CD4-positive, alpha-beta T cell (primary cell): ENCODE measurements around the gene TTLL1. TPM values are rescaled to one million over a fixed set of nuclear protein-coding genes. Genes with fewer than 3 reads are reported as not detected.

ENCODE experiments used
- ATAC-seq: fragments of 200-7000 bp; cut with Tn5 transposase; one replicate; pipeline ENCODE4 v1.10.0; 2022; ENCODE audit warnings: mild to moderate bottlenecking; ENCODE audit not compliant: poor library complexity
- CTCF ChIA-PET: fragments of 350-600 bp; sonication (Branson Sonifier 250); formaldehyde crosslinking; loops from one replicate; lab custom pipeline; 2021; ENCODE audit warnings: antibody characterized with exemption, inconsistent platforms; lab: Charles Lee
- POLR2A ChIA-PET: fragments of 350-600 bp; sonication (Branson Sonifier 250); formaldehyde crosslinking; loops from one replicate; lab custom pipeline; 2021; ENCODE audit warnings: antibody characterized with exemption, inconsistent platforms; lab: Charles Lee
- DNase-seq, 14 experiments: peaks; one replicate each; pipeline ENCODE4 v3.0.0-alpha.2; 2013 to 2020; ENCODE audit warnings: mixed read lengths in 2 of 14
- H3K27ac ChIP-seq, 2 donors: one replicate each; pipeline versions ENCODE4 v1.5.1 to v1.7.0; 2013; ENCODE audit warnings: low read length in 2 of 2, low read depth in 1 of 2, mild to moderate bottlenecking in 1 of 2
- H3K27me3 ChIP-seq, 2 experiments: 1 replicate in 1 of 2; 2 replicates in 1 of 2; pipeline versions ENCODE4 v1.6.1 to v1.7.0; 2013; ENCODE audit warnings: low read length in 2 of 2, control low read depth in 1 of 2, mild to moderate bottlenecking in 1 of 2, moderate library complexity in 1 of 2; ENCODE audit not compliant: insufficient read depth in 2 of 2, control insufficient read depth in 1 of 2
- H3K36me3 ChIP-seq: one replicate; pipeline ENCODE4 v1.6.1; 2013; ENCODE audit warnings: low read length, control low read depth; ENCODE audit not compliant: insufficient read depth
- H3K4me1 ChIP-seq: one replicate; pipeline ENCODE4 v1.6.1; 2013; ENCODE audit warnings: low read length, control low read depth; ENCODE audit not compliant: insufficient read depth
- H3K4me3 ChIP-seq: one replicate; pipeline ENCODE4 v1.5.1; 2013; ENCODE audit warnings: mild to moderate bottlenecking, low read length, moderate library complexity
- H3K9me3 ChIP-seq, 2 experiments: 1 replicate in 1 of 2; 2 replicates in 1 of 2; pipeline versions ENCODE4 v1.6.1 to v1.7.0; 2013; ENCODE audit warnings: low read length in 2 of 2, mild to moderate bottlenecking in 2 of 2, control low read depth in 1 of 2, moderate library complexity in 1 of 2; ENCODE audit not compliant: control insufficient read depth in 1 of 2, insufficient read depth in 1 of 2
- H3K27ac Mint-ChIP-seq: one replicate; pipeline ENCODE4 v1.8.0; 2020; ENCODE audit warnings: mixed read lengths
- H3K27me3 Mint-ChIP-seq: one replicate; pipeline ENCODE4 v1.8.0; 2021; ENCODE audit warnings: mixed read lengths
- H3K36me3 Mint-ChIP-seq: one replicate; pipeline ENCODE4 v1.8.0; 2021; ENCODE audit warnings: low read depth, mixed read lengths
- H3K4me1 Mint-ChIP-seq: one replicate; pipeline ENCODE4 v1.8.0; 2021; ENCODE audit warnings: low read depth, mixed read lengths
- H3K4me3 Mint-ChIP-seq: one replicate; pipeline ENCODE4 v1.8.0; 2020; ENCODE audit warnings: mild to moderate bottlenecking, mixed read lengths
- H3K9me3 Mint-ChIP-seq: one replicate; pipeline ENCODE4 v1.8.0; 2020; ENCODE audit warnings: mixed read lengths
- intact Hi-C, 2 experiments: fragments of 100-400 bp; cut with DNase I in 1 of 2; cut with micrococcal nuclease in 1 of 2; formaldehyde crosslinking; loops; one replicate each; pipeline versions ENCODE4 v1.15.1 to v1.9.0; 2023 to 2025; cut with DNase I, micrococcal nuclease
- total RNA-seq, 174 experiments: library from RNA in 2 of 174; stranded (reverse) in 2 of 174; gene quantifications; one replicate each; pipeline ENCODE4 v1.2.3 and lab custom pipeline; 2021 to 2026
- TF ChIP-seq, protein P1 (sequence below): fragments of 200-600 bp; IDR thresholded peaks from one replicate; pipeline ENCODE4 v1.8.0; 2022; ENCODE audit warnings: antibody characterized with exemption, mild to moderate bottlenecking

TTLL1 gene
- total RNA-seq, 2 experiments from 2014 or later = 2.6 to 2.8 TPM

GRCh38 chr22:43135565-43135964, 46.4 kb upstream of the TTLL1 start:
- Histone ChIP-seq H3K27me3 (no peaks in the 10 kb centered on the region), H3K9me3 (no peaks in the 10 kb centered on the region), H3K27ac (no peak overlapping the region), H3K4me3 (no peak overlapping the region), H3K4me1 (no peaks in the 10 kb centered on the region), H3K36me3 (peaks cover 55% of the 10 kb centered on the region)
- no peak overlapping the region for H3K4me3 Mint-ChIP-seq
- POLR2A ChIA-PET = no interaction called here
- CTCF ChIA-PET = no interaction called here
- DNase-seq (no peak), ATAC-seq (no peak)
- TF ChIP-seq, protein P1, sequence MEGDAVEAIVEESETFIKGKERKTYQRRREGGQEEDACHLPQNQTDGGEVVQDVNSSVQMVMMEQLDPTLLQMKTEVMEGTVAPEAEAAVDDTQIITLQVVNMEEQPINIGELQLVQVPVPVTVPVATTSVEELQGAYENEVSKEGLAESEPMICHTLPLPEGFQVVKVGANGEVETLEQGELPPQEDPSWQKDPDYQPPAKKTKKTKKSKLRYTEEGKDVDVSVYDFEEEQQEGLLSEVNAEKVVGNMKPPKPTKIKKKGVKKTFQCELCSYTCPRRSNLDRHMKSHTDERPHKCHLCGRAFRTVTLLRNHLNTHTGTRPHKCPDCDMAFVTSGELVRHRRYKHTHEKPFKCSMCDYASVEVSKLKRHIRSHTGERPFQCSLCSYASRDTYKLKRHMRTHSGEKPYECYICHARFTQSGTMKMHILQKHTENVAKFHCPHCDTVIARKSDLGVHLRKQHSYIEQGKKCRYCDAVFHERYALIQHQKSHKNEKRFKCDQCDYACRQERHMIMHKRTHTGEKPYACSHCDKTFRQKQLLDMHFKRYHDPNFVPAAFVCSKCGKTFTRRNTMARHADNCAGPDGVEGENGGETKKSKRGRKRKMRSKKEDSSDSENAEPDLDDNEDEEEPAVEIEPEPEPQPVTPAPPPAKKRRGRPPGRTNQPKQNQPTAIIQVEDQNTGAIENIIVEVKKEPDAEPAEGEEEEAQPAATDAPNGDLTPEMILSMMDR = no peak
- no peak overlapping the region for H3K27ac Mint-ChIP-seq
- intact Hi-C loops = no loop called here
- peaks cover 68% of the 10 kb centered on the region for H3K36me3 Mint-ChIP-seq
- H3K27me3 Mint-ChIP-seq = no peaks in the 10 kb centered on the region
- H3K9me3 Mint-ChIP-seq = no peaks in the 10 kb centered on the region
- H3K4me1 Mint-ChIP-seq = peaks cover 5% of the 10 kb centered on the region

- Mint-ChIP-seq H3K36me3 (peaks cover 58% of the 10 kb centered on the region), H3K27me3 (no peaks in the 10 kb centered on the region), H3K9me3 (no peaks in the 10 kb centered on the region)
Measured at GRCh38 chr22:43134553-43134952, 45.4 kb upstream of the TTLL1 start.

GRCh38 chr22:43133401-43133800, 44.2 kb upstream of the TTLL1 start:
- Mint-ChIP-seq H3K4me1 (no peaks in the 10 kb centered on the region), H3K9me3 (no peaks in the 10 kb centered on the region), H3K4me3 (no peak overlapping the region), H3K27me3 (no peaks in the 10 kb centered on the region), H3K36me3 (peaks cover 48% of the 10 kb centered on the region), H3K27ac (no peak overlapping the region)
- TF ChIP-seq, protein P1 = no peak
- intact Hi-C loops = no loop called here
- Histone ChIP-seq H3K9me3 (no peaks in the 10 kb centered on the region), H3K4me1 (no peaks in the 10 kb centered on the region), H3K36me3 (peaks cover 43% of the 10 kb centered on the region), H3K4me3 (no peak overlapping the region), H3K27me3 (no peaks in the 10 kb centered on the region), H3K27ac (no peak overlapping the region)
- POLR2A ChIA-PET = no interaction called here
- CTCF ChIA-PET = no interaction called here
- ATAC-seq (no peak), DNase-seq (no peak)

More at GRCh38 chr22:43134553-43134952, 45.4 kb upstream of the TTLL1 start:
- no peak overlapping the region for H3K4me3 Mint-ChIP-seq
- intact Hi-C loops = no loop called here
- ChIA-PET POLR2A (no interaction called here), CTCF (no interaction called here)
- no peak for DNase-seq
- H3K36me3 ChIP-seq = peaks cover 49% of the 10 kb centered on the region
- H3K4me1 ChIP-seq = no peaks in the 10 kb centered on the region
- no peak for ATAC-seq
- TF ChIP-seq, protein P1 = no peak
- no peak overlapping the region for H3K27ac Mint-ChIP-seq
- no peaks in the 10 kb centered on the region for H3K9me3 ChIP-seq
- no peak overlapping the region for H3K4me3 ChIP-seq
- H3K27ac ChIP-seq = no peak overlapping the region
- H3K4me1 Mint-ChIP-seq = peaks cover 5% of the 10 kb centered on the region
- H3K27me3 ChIP-seq = no peaks in the 10 kb centered on the region
